K562 (cell line): ENCODE measurements around the gene POLR3A. TPM values are rescaled to one million over a fixed set of nuclear protein-coding genes. Genes with fewer than 3 reads are reported as not detected.

Experiments used
- EP400 ChIP-seq: fragments of 450-650 bp; IDR thresholded peaks from 2 replicates; pipeline ENCODE4 v1.6.1; 2017; ENCODE audit warnings: antibody characterized with exemption, mild to moderate bottlenecking, moderate library complexity
- HSF4 ChIP-seq: fragments of 250-450 bp; sonication (Bioruptor Pico); IDR thresholded peaks from 2 replicates; pipeline ENCODE4 v2.1.2; 2022; ENCODE audit warnings: mild to moderate bottlenecking, moderate library complexity, borderline replicate concordance
- IRF2 ChIP-seq: sonication (generic); formaldehyde crosslinking; IDR thresholded peaks from 2 replicates; pipeline ENCODE4 v1.8.1; 2022; ENCODE audit warnings: mild to moderate bottlenecking, missing genetic modification reagents
- NCOA4 ChIP-seq: fragments of 450-650 bp; IDR thresholded peaks from 2 replicates; pipeline ENCODE4 v1.6.1; 2018; ENCODE audit warnings: mild to moderate bottlenecking; ENCODE audit not compliant: partially characterized antibody
- SMC3 ChIP-seq: conservative IDR thresholded peaks from 2 replicates; pipeline ENCODE4 v1.6.1; 2011; ENCODE audit warnings: low read depth, low read length, improper control_type of control experiment; ENCODE audit not compliant: insufficient read depth
- SREBF2 ChIP-seq: sonication (generic); formaldehyde crosslinking; IDR thresholded peaks from 2 replicates; pipeline ENCODE4 v1.4.0; 2020; ENCODE audit warnings: mild to moderate bottlenecking, missing genetic modification reagents
- TEAD4 ChIP-seq, 2 experiments: sonication (generic) in 1 of 2; formaldehyde crosslinking in 1 of 2; IDR thresholded peaks; 2 replicates each; pipeline versions ENCODE4 v1.6.1 to v1.8.0; 2012 to 2022; ENCODE audit warnings: borderline replicate concordance in 1 of 2, inconsistent platforms in 1 of 2, low read length in 1 of 2, mild to moderate bottlenecking in 1 of 2, missing genetic modification reagents in 1 of 2
- ZFP36 ChIP-seq: fragments of 150-350 bp; IDR thresholded peaks from 2 replicates; pipeline ENCODE4 v1.6.1; 2018; ENCODE audit warnings: low read length, low read depth; ENCODE audit not compliant: partially characterized antibody
- ZNF212 ChIP-seq: fragments of 450-650 bp; formaldehyde crosslinking; IDR thresholded peaks from 2 replicates; pipeline ENCODE4 v1.4.0; 2020; ENCODE audit warnings: mild to moderate bottlenecking
- ZNF224 ChIP-seq: sonication (generic); formaldehyde crosslinking; IDR thresholded peaks from 2 replicates; pipeline ENCODE4 v1.8.0; 2022; ENCODE audit warnings: mild to moderate bottlenecking, missing genetic modification reagents
- polyA plus RNA-seq, 8 experiments: library from polyadenylated mRNA; depleted of rRNA in 4 of 8; stranded (reverse) in 5 of 8; unstranded in 3 of 8; fragments of >200 nt; fragmentation: Nextera tagmentation in 2 of 8; fragmentation: Illumina TruSeq in 1 of 8; extraction: Ambion mirVana in 2 of 8; extraction: Trizol in 1 of 8; gene quantifications; 2 replicates each; pipeline versions ENCODE4 v1.2.1 to v1.2.3, GENCODE V29; 2011 to 2014; ENCODE audit warnings: inconsistent platforms in 1 of 8, missing spikeins in 1 of 8
- total RNA-seq, 7 experiments: library from RNA; depleted of rRNA in 6 of 7; stranded (reverse); fragments of >200 nt in 6 of 7; fragmentation: Illumina TruSeq in 2 of 7; extraction: Trizol in 2 of 7; gene quantifications; 2 replicates each; pipeline versions ENCODE4 v1.2.1 to v1.2.3, GENCODE V29; 2011 to 2021; ENCODE audit warnings: low replicate concordance in 1 of 7
- TF ChIP-seq, protein P1 (sequence below): fragments of 450-650 bp; IDR thresholded peaks from 2 replicates; pipeline ENCODE4 v1.6.1; 2018; ENCODE audit not compliant: partially characterized antibody
- TF ChIP-seq, protein P2 (sequence below): fragments of 450-650 bp; formaldehyde crosslinking; conservative IDR thresholded peaks from 2 replicates; pipeline ENCODE4 v1.4.0; 2022; ENCODE audit warnings: mild to moderate bottlenecking, missing genetic modification characterization

POLR3A gene
- total and polyA plus RNA-seq, 9 of the 15 experiments (the other 6 are each of a cell fraction or from before 2014, with no cell fraction given): 14.9 to 37.0 (median 26.7) TPM

DNA sequence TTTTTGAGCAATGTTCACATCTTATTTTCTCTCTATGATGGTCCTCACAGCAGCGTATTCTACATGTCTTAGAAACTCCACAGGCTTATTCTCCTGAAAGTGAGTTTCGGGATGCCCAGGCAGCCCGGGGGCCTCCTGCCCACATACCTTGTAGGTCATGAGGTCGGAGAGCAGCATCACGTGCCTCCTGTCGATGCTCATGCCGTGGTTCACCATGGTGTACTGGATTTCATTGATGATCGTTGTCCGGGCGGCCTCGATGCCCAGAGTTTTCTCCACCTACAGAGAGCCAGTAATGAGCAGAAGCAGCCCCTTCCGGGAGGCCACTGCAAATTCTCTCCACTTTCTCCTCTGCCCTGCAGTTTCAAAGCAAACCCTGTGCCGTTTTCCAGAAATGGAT, 48.0 kb downstream of the POLR3A start (continued):
- TF ChIP-seq, protein P1, sequence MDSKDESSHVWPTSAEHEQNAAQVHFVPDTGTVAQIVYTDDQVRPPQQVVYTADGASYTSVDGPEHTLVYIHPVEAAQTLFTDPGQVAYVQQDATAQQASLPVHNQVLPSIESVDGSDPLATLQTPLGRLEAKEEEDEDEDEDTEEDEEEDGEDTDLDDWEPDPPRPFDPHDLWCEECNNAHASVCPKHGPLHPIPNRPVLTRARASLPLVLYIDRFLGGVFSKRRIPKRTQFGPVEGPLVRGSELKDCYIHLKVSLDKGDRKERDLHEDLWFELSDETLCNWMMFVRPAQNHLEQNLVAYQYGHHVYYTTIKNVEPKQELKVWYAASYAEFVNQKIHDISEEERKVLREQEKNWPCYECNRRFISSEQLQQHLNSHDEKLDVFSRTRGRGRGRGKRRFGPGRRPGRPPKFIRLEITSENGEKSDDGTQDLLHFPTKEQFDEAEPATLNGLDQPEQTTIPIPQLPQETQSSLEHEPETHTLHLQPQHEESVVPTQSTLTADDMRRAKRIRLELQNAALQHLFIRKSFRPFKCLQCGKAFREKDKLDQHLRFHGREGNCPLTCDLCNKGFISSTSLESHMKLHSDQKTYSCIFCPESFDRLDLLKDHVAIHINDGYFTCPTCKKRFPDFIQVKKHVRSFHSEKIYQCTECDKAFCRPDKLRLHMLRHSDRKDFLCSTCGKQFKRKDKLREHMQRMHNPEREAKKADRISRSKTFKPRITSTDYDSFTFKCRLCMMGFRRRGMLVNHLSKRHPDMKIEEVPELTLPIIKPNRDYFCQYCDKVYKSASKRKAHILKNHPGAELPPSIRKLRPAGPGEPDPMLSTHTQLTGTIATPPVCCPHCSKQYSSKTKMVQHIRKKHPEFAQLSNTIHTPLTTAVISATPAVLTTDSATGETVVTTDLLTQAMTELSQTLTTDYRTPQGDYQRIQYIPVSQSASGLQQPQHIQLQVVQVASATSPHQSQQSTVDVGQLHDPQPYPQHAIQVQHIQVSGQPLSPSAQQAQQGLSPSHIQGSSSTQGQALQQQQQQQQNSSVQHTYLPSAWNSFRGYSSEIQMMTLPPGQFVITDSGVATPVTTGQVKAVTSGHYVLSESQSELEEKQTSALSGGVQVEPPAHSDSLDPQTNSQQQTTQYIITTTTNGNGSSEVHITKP: no peak
- TF ChIP-seq NCOA4 (no peak), ZNF224 (no peak), ZNF212 (CRISPR knock-in tag) (no peak), HSF4 (CRISPR knock-in tag) (no peak), SMC3 (no peak), IRF2 (no peak), ZFP36 (no peak), EP400 (no peak), TEAD4 (IDR thresholded peaks at IDR 0.05; ENCODE audit: low read length) (no peak), TEAD4 (CRISPR knock-in tag; IDR thresholded peaks at IDR 0.05; ENCODE audit: borderline replicate concordance) (no peak), SREBF2 (CRISPR knock-in tag) (no peak)
- TF ChIP-seq, protein P2, sequence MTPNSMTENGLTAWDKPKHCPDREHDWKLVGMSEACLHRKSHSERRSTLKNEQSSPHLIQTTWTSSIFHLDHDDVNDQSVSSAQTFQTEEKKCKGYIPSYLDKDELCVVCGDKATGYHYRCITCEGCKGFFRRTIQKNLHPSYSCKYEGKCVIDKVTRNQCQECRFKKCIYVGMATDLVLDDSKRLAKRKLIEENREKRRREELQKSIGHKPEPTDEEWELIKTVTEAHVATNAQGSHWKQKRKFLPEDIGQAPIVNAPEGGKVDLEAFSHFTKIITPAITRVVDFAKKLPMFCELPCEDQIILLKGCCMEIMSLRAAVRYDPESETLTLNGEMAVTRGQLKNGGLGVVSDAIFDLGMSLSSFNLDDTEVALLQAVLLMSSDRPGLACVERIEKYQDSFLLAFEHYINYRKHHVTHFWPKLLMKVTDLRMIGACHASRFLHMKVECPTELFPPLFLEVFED (CRISPR knock-in tag): no peak
- TF ChIP-seq, all 486 proteins: peak for 0
